ENCODE data around the gene SELENOW.
"Not testable (repeated sequence)": the region's sequence is repeated elsewhere in the genome, so short reads cannot be mapped to it uniquely, and the experiment has no call there.

Gene SELENOW

DNA sequence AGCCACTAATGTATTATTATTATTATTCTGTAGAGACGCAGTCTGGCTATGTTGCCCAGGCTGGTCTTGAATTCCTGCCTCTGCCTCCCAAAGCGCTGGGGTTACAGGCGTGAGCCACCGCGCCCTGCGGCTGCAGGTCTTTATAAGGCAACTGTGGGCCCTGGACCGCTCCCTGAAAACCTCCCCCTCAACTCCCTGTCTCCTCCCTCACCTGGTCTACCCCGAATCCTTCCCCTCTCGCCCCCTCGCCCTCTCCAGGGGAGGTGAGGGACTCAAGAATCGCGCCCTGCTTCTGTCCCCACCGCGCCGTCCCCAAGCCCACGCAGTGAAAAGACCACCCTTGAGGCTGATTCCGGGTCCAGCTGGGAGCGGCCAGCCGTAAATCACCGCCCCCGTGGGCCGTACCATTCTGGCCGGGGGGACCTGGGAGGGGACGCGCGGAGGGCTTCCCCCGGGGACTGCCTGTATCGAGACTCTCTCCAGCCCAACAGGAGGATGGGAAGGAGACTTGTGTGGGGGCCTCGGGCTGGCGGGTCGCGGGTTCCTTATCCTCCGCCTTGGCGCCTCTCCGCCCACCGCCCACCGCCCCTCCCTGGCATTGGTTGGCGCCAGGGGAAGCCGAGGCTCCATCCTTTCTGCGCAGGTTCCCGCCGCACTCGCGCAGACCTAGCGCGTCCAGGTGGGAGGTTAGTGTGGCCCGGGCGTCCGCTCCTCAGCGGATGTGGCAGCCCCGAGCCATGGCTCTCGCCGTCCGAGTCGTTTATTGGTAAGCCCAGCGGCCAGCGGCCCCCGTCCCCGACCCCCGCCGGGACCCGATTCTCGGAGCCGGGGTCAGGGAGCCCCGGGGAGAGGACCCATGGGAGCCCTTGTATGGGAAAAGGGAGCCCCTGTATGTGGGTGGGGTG is at the start of gene SELENOW:
TSS of gene SELENOW (plus strand) at position 655 of the 905 bp plus-strand sequence. CDS start at position 738, 83 bp downstream.
- in situ Hi-C loops (cut with MboI; ENCODE audit: low sequenced_read_pairs), result no loop called here

DNA sequence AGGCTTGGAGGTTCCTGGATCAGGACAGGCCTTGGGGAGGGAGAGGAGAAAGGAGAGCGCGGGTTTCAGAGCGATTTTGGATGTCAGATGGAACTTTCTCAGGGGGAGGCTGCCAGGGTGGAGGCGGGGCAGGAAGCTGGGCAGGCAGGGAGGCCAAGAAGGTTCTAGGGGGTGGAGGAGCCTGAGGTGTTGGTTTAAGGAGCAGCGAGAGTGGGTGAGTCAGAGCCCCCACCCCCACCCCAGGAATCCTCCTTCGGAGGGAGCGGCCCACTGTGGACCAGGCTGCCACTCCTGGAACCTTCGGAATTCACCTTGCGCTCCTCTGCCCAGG is 49.1 kb upstream of the SELENOW start:
- in situ Hi-C loops (cut with MboI; ENCODE audit: low sequenced_read_pairs), result no loop called here

DNA sequence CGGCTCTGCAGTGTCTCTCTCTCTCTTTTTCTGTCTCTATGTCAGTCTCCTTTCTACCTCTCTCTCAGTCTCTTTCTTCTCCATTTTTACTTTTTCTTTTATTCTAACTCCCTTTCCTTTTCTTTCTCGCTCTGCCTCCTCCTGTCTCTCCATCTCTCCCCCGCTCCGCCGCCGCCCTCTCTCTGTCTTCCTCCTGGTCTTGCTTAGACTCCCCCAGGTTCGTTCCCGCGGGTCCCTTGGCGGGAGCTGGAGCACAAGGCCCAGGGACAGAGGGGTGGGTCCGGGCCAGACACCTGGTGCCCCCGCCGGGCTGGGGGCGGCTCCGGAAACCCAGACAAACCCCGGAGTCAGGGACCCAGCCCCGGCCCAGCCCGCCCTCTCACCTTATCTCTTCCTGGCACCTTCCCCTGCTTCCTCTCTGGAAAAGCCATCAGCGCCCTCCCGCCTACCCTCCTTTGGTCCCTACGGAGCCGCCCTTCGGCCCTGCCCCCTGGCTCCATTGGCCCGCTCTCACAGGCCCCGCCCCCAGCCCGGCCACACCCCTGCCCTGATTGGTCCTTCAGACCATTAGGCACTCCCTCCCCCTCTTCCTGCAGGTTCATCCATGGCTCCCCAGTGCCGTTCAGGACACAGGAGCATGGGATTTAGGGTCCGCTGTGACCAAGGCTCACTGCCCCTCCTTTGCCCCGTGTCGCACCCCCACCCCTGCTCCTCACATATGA is 48.5 kb upstream of the SELENOW start:
- in situ Hi-C loops (cut with MboI; ENCODE audit: low sequenced_read_pairs), result no loop called here

DNA sequence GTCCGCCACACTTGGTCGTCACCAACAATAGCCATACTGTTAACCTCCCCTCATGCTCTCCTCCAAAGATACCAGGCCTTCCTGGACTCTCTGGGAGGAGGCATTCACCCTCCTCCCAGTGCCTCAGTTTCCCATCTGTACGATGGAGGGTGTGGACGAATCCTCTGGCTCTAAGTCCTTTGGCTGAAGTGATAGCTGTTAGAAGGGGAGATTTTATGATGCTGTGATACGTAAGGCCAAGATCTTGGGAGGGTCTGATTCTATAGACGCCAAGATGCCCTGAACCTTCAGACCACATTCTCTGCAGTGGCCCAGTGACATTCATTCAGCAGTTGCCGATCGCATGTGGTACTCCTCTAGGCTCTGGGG is 48.0 kb upstream of the SELENOW start:
- in situ Hi-C loops (cut with MboI; ENCODE audit: low sequenced_read_pairs), result no loop called here

DNA sequence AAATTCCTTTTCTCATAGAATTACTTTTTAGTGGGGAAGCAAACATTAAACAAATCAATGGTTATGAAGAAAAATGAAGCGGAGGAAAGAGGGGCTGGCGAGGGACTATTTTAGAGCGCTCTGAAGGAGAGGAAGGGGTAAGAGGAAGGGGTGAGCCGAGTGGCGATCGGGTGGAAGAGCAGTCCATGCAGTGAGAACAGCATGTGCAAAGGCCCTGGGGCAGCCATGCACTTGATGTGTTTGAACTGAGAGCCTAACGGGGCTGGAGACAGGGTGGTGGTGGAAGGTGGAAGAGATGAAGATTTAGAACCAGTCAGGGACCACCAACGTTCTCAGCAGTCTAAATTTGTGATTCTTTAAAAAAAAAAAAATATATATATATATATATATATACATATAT is 47.6 kb upstream of the SELENOW start:
- in situ Hi-C loops (cut with MboI; ENCODE audit: low sequenced_read_pairs), result no loop called here

DNA sequence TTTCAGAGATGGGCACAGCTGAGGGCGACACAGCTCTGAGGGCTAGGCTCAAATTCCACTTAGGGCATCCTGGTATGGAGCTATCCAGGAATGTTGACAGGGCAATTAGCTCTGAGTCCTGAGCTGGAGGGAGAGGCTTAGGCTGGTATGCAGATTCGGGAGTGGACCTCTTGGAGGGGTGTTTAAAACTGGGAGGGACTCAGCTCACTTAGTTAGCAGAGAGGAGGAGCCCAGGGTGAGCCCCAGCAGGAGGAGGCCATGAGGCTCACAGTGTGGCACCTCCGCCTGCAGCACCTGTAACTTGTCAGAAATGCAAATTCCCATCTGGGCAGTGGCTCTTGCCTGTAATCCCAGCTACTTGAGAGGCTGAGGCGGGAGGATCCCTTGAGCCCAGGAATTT is 43.4 kb upstream of the SELENOW start:
- in situ Hi-C loops (cut with MboI; ENCODE audit: low sequenced_read_pairs), result no loop called here

DNA sequence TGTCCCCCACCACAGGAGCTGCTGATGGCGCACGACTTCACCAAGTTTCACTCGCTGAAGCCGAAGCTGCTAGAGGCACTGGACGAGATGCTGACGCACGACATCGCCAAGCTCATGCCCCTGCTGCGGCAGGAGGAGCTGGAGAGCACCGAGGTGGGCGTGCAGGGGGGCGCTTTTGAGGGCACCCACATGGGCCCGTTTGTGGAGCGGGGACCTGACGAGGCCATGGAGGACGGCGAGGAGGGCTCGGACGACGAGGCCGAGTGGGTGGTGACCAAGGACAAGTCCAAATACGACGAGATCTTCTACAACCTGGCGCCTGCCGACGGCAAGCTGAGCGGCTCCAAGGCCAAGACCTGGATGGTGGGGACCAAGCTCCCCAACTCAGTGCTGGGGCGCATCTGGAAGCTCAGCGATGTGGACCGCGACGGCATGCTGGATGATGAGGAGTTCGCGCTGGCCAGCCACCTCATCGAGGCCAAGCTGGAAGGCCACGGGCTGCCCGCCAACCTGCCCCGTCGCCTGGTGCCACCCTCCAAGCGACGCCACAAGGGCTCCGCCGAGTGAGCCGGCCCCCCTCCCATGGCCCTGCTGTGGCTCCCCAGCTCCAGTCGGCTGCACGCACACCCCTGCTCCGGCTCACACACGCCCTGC is 37.5 kb upstream of the SELENOW start:
- in situ Hi-C loops (cut with MboI; ENCODE audit: low sequenced_read_pairs), result no loop called here

DNA sequence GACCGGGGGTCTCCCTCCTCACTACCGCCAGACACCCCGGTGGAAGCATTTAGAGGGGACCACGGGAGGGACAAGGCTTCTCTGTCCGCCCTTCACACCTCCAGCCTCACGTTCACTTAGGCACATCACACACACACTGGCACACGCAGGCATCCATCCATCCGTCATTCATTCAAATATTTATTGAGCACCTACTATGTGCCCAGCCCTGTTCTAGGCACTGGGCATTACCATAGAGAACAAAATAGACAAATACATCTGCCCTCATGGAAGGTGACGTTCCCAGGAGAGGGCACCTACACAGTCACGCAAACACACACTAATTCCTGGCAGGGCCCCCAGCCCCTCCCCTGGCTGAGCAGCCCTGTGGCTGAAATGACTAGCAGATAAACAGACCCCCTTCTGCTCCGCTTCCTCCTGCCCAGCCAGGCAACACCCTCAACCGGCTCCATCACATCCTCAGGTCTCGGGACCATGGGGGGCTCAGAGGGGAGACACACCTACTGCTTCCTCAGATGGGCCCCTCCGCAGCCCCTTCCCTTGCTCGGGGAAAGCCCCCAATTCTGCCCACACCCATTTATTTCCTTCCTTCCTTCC is 36.9 kb upstream of the SELENOW start:
- in situ Hi-C loops (cut with MboI; ENCODE audit: low sequenced_read_pairs), result no loop called here

DNA sequence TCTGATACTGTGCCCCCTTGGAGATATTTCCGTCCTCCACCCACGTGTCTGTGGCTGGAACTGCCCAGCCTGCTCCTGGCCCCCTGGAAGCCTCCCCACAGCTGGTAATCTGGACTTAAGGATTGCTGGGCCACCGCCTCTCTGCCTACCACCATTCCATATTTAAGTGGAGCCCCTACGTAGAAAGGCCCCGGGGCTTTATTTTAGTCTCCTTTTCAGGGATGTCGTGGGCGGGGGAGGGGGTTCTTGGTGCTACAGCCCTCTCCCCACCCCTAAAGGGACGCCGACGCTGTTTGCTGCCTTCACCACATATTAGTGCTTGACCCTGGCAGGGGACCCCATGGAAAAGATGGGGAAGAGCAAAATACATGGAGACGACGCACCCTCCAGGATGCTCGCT is 35.9 kb upstream of the SELENOW start:
- in situ Hi-C loops (cut with MboI; ENCODE audit: low sequenced_read_pairs), result no loop called here

DNA sequence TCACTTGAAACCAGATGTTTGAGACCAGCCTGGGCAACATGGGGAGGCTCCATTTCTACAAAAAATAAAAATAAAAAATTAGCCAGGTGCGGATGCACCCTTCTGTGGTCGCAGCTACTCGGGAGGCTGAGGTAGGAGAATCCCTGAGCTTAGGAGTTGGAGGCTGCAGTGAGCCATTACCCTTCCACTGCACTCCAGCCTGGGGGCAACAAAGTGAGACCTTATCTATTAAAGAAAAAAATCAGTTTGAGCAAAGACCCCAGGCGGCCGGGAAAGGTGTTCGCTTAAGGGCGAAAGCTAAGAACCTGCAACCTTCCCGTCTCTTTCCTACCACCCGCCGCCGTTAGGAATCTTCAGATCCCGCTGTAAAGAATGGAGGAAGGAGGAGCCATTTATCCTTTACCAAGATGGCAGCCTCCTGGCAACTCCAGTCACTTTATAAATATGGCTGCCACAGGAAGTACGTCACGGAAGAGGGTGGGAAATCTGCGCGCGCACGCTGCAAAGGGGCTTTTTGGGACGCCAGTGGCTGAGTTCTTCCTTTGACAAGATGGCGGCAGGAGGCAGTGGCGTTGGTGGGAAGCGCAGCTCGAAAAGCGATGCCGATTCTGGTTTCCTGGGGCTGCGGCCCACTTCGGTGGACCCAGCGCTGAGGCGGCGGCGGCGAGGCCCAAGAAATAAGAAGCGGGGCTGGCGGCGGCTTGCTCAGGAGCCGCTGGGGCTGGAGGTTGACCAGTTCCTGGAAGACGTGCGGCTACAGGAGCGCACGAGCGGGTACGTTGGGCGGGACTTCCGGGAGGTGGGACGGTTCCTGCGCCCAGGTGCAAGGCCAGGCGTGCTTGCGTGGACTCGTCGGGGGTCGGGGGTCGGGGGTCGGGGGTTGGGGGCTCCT is 33.2 kb upstream of the SELENOW start, which contains the start of gene NOP53:
TSS of gene NOP53 (plus strand) at position 537 of the 892 bp plus-strand sequence. CDS start at position 551, 14 bp downstream.
- in situ Hi-C loops (cut with MboI; ENCODE audit: low sequenced_read_pairs), result no loop called here

DNA sequence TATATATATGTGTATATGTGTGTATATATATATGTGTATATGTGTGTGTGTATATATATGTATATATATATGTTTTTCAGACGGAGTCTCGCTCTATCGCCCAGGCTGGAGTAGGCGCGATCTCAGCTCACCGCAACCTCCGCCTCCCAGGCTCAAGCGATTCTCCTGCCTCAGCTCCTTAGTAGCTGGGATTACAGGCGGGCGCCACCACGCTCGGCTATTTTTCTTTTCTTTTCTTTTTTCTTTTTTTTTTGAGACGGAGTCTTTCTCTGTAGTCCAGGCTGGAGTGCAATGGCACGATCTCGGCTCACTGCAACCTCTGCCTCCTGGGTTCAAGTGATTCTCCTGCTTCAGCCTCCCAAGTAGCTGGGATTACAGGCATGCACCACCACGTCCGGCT is 32.4 kb upstream of the SELENOW start:
- in situ Hi-C loops (cut with MboI; ENCODE audit: low sequenced_read_pairs), result not testable (repeated sequence)

DNA sequence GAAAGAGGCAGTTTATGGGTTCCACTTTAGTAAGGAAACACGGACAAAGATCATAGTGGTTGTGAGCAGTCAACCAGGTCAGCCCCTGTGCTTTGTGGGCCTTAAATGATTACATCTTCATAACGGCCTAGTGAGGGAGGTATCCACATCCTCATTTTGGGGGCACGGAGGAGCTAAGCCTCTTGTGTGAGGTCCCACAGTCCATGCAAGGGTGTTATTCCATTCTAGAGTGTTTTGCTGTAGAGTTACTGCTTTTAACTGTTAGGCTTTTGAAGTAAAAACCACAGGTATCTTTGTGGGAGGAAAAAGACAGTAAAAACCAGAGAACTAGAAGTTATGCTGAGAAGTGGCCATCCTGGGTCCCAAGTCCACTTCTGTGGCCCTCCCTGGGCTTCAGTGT is 29.2 kb upstream of the SELENOW start:
- in situ Hi-C loops (cut with MboI; ENCODE audit: low sequenced_read_pairs), result no loop called here

DNA sequence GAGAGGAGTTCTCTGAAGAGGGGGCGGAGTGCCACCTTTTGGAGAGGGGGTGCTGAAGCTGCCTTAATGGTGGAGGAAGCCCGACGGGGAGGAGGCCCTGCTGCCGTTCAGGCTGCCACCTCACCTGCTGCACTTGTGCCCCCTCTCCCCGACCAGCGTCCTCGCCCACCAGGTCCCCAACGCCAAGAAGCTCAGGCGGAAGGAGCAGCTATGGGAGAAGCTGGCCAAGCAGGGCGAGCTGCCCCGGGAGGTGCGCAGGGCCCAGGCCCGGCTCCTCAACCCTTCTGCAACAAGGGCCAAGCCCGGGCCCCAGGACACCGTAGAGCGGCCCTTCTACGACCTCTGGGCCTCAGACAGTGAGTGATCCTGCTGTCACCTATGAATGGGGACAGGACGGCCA is 27.8 kb upstream of the SELENOW start:
- in situ Hi-C loops (cut with MboI; ENCODE audit: low sequenced_read_pairs), result no loop called here

DNA sequence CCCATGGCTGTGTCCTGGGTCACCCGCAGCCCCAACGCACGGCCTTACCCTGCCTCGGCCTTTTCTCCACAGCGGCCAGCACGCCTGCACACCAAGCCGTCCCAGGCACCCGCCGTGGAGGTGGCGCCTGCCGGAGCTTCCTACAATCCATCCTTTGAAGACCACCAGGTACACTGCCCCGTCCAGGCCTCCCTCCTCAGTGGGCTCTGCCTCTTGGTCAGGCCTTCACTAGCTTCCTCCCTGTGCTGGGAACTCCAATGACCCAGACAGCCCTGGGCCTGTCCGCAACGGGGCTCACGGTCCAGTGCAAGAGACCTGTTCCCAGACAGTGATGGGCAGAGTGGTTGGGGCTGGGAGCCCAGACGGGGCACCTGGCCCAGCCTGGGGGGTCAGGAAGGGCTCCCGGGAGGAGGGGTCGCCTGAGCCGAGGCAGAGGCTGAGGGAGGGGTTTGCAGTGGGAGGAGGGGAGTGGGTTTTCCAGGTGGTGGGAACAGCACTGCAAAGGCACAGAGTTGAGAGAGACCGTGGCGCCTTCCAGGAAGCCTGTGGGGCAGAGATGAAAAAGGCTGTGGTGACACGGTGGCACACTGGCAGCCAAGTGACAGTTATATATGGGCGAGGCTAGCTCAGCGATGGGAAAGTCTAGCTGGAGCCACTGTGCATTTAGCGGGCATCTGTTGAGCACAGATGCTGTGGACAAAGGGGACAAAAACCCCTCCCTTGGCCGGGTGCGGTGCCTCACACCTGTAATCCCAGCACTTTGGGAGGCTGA is 25.9 kb upstream of the SELENOW start:
- in situ Hi-C loops (cut with MboI; ENCODE audit: low sequenced_read_pairs), result no loop called here

DNA sequence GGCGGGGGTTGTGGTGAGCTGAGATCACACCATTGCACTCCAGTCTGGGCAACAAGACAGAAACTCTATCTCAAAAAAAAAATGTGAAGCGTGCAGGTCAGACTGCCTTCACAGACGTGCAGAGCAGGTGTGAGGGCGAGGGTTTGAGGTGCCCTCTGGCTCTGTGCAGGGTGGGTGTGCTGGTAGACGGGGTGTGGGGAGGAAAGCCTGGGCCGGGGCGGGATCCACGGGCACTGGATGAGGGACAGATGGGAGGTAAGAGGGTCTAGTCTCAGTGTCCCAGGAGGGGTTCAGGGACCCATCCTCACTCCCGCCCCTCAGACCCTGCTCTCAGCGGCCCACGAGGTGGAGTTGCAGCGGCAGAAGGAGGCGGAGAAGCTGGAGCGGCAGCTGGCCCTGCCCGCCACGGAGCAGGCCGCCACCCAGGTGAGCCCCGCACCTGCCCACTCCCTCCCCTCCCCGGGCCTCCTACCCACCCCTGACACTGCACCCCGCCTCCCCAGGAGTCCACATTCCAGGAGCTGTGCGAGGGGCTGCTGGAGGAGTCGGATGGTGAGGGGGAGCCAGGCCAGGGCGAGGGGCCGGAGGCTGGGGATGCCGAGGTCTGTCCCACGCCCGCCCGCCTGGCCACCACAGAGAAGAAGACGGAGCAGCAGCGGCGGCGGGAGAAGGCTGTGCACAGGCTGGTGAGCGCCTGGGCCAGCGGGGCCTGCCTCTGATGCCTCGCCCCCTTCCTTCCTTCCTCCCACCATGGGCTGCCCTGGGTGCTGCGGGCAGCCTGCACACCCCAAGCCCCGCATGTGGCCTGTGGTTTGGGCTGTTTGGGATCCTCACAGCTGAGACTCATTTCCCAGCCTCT is 24.1 kb upstream of the SELENOW start:
- in situ Hi-C loops (cut with MboI; ENCODE audit: low sequenced_read_pairs), result no loop called here

DNA sequence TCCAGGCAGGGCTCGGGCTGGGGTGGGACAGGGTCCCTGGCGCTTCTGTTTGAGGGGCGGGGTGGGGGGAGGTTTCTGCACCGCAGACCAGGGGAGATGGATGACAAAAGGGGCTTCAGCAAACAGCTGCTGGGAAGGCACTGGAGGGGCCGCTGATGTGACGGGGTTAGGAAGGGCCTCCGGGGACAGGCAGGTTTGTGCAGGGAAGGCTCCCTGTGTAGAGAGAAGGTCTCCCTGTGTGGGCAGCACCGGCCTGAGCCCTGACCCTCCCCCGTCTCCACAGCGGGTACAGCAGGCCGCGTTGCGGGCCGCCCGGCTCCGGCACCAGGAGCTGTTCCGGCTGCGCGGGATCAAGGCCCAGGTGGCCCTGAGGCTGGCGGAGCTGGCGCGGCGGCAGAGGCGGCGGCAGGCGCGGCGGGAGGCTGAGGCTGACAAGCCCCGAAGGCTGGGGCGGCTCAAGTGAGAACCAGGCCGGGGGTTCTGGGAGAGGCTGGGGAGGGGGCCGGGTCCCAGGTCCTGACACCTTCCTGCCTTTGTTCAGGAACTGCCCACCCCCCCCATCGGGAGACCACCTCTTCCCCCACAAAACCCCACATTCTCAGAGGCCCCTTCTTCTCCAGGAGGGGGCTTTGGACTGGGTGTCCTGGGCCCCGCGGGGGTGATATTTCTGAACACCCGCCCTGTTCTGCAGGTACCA is 23.3 kb upstream of the SELENOW start:
- in situ Hi-C loops (cut with MboI; ENCODE audit: low sequenced_read_pairs), result no loop called here

DNA sequence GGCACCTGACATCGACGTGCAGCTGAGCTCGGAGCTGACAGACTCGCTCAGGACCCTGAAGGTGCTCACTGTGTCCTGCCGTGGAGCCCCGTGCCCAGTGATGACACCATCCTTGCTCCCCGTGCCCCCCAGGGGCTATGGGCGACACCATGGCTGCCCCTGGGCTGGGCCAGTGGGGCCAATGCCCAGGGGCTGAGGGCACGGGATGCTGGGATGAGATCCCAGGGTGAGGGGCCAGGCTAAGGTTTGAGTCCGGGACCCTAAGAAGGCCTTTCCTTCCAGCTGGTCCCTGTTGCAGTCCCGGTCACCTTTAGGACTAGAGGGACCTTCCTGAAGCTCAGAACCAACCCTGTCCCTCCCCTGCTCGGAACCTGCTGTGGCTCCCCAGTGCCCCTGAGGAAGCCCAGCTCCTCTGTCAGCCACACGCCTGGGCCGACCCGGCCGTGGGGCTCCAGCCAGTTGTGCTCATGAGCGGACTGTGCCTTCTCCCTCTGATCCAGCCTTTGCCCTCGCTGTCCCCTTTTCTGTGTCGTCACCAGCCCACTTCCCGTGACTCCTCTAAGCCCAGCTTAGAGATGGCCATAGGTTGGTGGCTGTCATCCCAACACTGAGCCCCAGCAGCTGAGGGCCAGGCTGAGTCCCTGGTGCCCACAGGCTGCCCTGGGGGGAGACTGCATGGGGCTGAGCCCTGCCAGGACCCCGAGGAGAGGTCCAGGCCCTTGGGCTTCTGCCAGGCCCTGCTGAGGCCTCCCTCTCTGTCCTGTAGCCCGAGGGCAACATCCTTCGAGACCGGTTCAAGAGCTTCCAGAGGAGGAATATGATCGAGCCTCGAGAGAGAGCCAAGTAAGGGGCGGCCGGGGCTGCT is 22.5 kb upstream of the SELENOW start:
- in situ Hi-C loops (cut with MboI; ENCODE audit: low sequenced_read_pairs), result no loop called here
